HepG2 (cell line): ENCODE results near the gene FUT8. TPM values are rescaled to one million over a fixed set of nuclear protein-coding genes. Genes with fewer than 3 reads are reported as not detected.
A peak's percentile ranks its signal among the peaks of the same experiment; 100 is the strongest.

Experiments used
- CBX1 ChIP-seq: IDR thresholded peaks from one replicate; pipeline ENCODE4 v1.6.1; 2016; ENCODE audit warnings: antibody characterized with exemption, low read depth
- CCAR2 ChIP-seq: fragments of 200-400 bp; formaldehyde crosslinking; optimal IDR thresholded peaks from 2 replicates; pipeline ENCODE3; 2018; ENCODE audit warnings: low read depth, mild to moderate bottlenecking, low read length, moderate library complexity
- KDM1A ChIP-seq: IDR thresholded peaks from 2 replicates; pipeline ENCODE4 v1.6.1; 2016; ENCODE audit warnings: missing compliant biosample characterization
- MATR3 ChIP-seq: sonication (generic); formaldehyde crosslinking; IDR thresholded peaks from 2 replicates; pipeline ENCODE4 v1.4.0; 2020; ENCODE audit warnings: missing genetic modification reagents
- RNF2 ChIP-seq: fragments of 450-650 bp; conservative IDR thresholded peaks from 2 replicates; pipeline ENCODE4 v1.6.1; 2016; ENCODE audit warnings: low read depth
- YEATS2 ChIP-seq: sonication (generic); formaldehyde crosslinking; IDR thresholded peaks from 2 replicates; pipeline ENCODE4 v1.4.0; 2020; ENCODE audit warnings: missing genetic modification reagents, borderline replicate concordance
- ZBTB1 ChIP-seq: sonication (generic); formaldehyde crosslinking; IDR thresholded peaks from 2 replicates; pipeline ENCODE4 v1.4.0; 2020; ENCODE audit warnings: missing genetic modification reagents, borderline replicate concordance
- ZFP1 ChIP-seq: IDR thresholded peaks from 2 replicates; pipeline ENCODE4 v1.6.1; 2016
- ZFP36L1 ChIP-seq: sonication (generic); formaldehyde crosslinking; IDR thresholded peaks from 2 replicates; pipeline ENCODE4 v1.8.0; 2022; ENCODE audit warnings: mild to moderate bottlenecking, missing genetic modification reagents, moderate library complexity
- ZNF296 ChIP-seq: sonication (generic); formaldehyde crosslinking; conservative IDR thresholded peaks from 2 replicates; pipeline ENCODE4 v1.5.0; 2020; ENCODE audit warnings: mild to moderate bottlenecking, missing genetic modification reagents
- ZNF431 ChIP-seq: sonication (generic); formaldehyde crosslinking; IDR thresholded peaks from 2 replicates; pipeline ENCODE4 v1.9.0; 2022; ENCODE audit warnings: missing genetic modification reagents, low read depth, mild to moderate bottlenecking, borderline replicate concordance
- ZNF550 ChIP-seq: sonication (generic); formaldehyde crosslinking; IDR thresholded peaks from 2 replicates; pipeline ENCODE4 v1.4.0; 2020; ENCODE audit warnings: mild to moderate bottlenecking, missing genetic modification reagents, borderline replicate concordance
- ZNF563 ChIP-seq: sonication (generic); formaldehyde crosslinking; IDR thresholded peaks from 2 replicates; pipeline ENCODE4 v1.8.0; 2022; ENCODE audit warnings: mild to moderate bottlenecking, moderate library complexity, missing genetic modification reagents
- ZSCAN29 ChIP-seq: sonication (generic); formaldehyde crosslinking; conservative IDR thresholded peaks from 2 replicates; pipeline ENCODE4 v1.4.0; 2020; ENCODE audit warnings: mild to moderate bottlenecking, missing genetic modification reagents
- polyA plus RNA-seq, 8 experiments: library from polyadenylated mRNA; depleted of rRNA in 3 of 8; stranded (reverse) in 7 of 8; unstranded in 1 of 8; fragments of >200 nt; fragmentation: Illumina TruSeq in 4 of 8; extraction: Trizol in 4 of 8; gene quantifications; 2 replicates each; pipeline versions ENCODE4 v1.2.1 to v1.2.3, GENCODE V29; 2011 to 2016; ENCODE audit warnings: low read depth in 4 of 8, missing spikeins in 1 of 8, mixed read lengths in 1 of 8; ENCODE audit not compliant: insufficient read depth in 1 of 8
- total RNA-seq, 5 experiments: library from RNA; depleted of rRNA; stranded (reverse); fragments of >200 nt; fragmentation: Illumina TruSeq; extraction: Trizol; gene quantifications; 2 replicates each; pipeline ENCODE4 v1.2.3, GENCODE V29; 2016; ENCODE audit warnings: low read depth in 1 of 5
- TF ChIP-seq, protein P1 (sequence below): sonication (generic); formaldehyde crosslinking; IDR thresholded peaks from 2 replicates; pipeline ENCODE4 v1.4.0; 2020; ENCODE audit warnings: missing genetic modification reagents, borderline replicate concordance
- TF ChIP-seq, protein P2 (sequence below): sonication (generic); formaldehyde crosslinking; IDR thresholded peaks from 2 replicates; pipeline ENCODE4 v1.5.1; 2020; ENCODE audit warnings: missing genetic modification reagents, mild to moderate bottlenecking, borderline replicate concordance
- TF ChIP-seq, protein P3 (sequence below): IDR thresholded peaks from 2 replicates; pipeline ENCODE4 v1.6.1; 2016; ENCODE audit warnings: control low read depth
- TF ChIP-seq, protein P4 (sequence below): sonication (generic); formaldehyde crosslinking; conservative IDR thresholded peaks from 2 replicates; pipeline ENCODE4 v1.8.0; 2022; ENCODE audit warnings: low read depth, missing genetic modification reagents
- TF ChIP-seq, protein P5 (sequence below): sonication (generic); formaldehyde crosslinking; IDR thresholded peaks from 2 replicates; pipeline ENCODE4 v1.9.0; 2022; ENCODE audit warnings: missing genetic modification reagents, mild to moderate bottlenecking, borderline replicate concordance

FUT8 gene
- total and polyA plus RNA-seq, 2 of the 13 experiments (the other 11 are each of a cell fraction or from before 2014, with no cell fraction given): 9.3 to 17.5 TPM

DNA sequence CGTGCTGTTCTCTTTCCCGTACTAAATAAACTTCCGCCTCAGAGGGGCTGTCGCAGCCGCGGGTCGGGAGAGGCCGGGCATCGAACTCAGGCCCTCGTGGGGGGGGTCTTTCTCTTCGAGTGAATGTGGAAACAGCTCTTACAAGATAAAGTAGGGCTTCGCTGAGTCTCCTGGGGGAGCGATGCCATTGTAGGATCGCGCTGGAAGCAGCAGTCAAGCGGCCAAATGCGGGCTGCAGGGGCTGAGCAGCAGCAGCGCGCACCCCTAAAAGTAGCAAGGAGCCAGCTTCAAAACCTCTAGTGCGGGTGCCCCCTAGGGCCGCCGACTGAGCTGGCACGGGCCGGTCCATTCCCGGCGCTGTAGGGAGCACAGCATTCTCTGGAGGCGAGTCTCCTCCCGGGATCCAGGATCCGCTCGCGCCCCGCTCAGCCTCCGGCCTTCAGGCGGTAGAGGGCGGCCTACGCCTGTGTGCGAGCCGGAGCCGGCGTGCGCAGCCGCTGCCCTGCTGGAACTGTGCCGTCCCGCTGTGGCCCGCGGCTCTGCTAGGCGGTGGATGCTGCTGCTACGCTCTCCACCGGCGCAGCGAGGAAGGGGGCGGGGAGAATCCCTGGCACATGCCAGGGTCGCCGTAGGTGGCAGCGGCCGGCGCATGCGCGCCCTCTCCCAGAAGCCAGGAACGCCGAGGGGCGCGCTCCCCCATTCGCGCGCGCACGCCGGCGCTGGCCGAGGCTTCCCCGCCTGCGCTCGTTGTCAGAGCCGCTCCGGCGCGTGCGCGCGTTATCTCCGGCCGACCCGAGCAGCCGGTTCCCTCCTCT lies at the start of gene FUT8 (continued):
- TF ChIP-seq, protein P1, sequence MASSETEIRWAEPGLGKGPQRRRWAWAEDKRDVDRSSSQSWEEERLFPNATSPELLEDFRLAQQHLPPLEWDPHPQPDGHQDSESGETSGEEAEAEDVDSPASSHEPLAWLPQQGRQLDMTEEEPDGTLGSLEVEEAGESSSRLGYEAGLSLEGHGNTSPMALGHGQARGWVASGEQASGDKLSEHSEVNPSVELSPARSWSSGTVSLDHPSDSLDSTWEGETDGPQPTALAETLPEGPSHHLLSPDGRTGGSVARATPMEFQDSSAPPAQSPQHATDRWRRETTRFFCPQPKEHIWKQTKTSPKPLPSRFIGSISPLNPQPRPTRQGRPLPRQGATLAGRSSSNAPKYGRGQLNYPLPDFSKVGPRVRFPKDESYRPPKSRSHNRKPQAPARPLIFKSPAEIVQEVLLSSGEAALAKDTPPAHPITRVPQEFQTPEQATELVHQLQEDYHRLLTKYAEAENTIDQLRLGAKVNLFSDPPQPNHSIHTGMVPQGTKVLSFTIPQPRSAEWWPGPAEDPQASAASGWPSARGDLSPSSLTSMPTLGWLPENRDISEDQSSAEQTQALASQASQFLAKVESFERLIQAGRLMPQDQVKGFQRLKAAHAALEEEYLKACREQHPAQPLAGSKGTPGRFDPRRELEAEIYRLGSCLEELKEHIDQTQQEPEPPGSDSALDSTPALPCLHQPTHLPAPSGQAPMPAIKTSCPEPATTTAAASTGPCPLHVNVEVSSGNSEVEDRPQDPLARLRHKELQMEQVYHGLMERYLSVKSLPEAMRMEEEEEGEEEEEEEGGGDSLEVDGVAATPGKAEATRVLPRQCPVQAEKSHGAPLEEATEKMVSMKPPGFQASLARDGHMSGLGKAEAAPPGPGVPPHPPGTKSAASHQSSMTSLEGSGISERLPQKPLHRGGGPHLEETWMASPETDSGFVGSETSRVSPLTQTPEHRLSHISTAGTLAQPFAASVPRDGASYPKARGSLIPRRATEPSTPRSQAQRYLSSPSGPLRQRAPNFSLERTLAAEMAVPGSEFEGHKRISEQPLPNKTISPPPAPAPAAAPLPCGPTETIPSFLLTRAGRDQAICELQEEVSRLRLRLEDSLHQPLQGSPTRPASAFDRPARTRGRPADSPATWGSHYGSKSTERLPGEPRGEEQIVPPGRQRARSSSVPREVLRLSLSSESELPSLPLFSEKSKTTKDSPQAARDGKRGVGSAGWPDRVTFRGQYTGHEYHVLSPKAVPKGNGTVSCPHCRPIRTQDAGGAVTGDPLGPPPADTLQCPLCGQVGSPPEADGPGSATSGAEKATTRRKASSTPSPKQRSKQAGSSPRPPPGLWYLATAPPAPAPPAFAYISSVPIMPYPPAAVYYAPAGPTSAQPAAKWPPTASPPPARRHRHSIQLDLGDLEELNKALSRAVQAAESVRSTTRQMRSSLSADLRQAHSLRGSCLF (CRISPR knock-in tag): no peak
- TF ChIP-seq ZSCAN29 (no peak), ZFP1 (CRISPR knock-in tag) (no peak), ZNF431 (no peak; the same call in 1 of the 2 replicates), ZNF563 (CRISPR knock-in tag) (no peak; the same call in 1 of the 2 replicates), MATR3 (CRISPR knock-in tag) (no peak), ZFP36L1 (CRISPR knock-in tag) (no peak), CCAR2 (no peak), ZNF550 (CRISPR knock-in tag) (no peak), ZNF296 (no peak), RNF2 (peak; percentile 68; the same call in 1 of the 2 replicates), KDM1A (0 out of 2 replicates have a peak, but pooled peaks have one; percentile 24), ZBTB1 (CRISPR knock-in tag) (no peak), CBX1 (no peak), YEATS2 (CRISPR knock-in tag) (no peak; the same call in 1 of the 2 replicates)
- TF ChIP-seq, protein P2, sequence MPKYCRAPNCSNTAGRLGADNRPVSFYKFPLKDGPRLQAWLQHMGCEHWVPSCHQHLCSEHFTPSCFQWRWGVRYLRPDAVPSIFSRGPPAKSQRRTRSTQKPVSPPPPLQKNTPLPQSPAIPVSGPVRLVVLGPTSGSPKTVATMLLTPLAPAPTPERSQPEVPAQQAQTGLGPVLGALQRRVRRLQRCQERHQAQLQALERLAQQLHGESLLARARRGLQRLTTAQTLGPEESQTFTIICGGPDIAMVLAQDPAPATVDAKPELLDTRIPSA (CRISPR knock-in tag): peak; percentile 74
- TF ChIP-seq, protein P3, sequence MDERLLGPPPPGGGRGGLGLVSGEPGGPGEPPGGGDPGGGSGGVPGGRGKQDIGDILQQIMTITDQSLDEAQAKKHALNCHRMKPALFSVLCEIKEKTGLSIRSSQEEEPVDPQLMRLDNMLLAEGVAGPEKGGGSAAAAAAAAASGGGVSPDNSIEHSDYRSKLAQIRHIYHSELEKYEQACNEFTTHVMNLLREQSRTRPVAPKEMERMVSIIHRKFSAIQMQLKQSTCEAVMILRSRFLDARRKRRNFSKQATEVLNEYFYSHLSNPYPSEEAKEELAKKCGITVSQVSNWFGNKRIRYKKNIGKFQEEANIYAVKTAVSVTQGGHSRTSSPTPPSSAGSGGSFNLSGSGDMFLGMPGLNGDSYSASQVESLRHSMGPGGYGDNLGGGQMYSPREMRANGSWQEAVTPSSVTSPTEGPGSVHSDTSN: no peak
- TF ChIP-seq, protein P4, sequence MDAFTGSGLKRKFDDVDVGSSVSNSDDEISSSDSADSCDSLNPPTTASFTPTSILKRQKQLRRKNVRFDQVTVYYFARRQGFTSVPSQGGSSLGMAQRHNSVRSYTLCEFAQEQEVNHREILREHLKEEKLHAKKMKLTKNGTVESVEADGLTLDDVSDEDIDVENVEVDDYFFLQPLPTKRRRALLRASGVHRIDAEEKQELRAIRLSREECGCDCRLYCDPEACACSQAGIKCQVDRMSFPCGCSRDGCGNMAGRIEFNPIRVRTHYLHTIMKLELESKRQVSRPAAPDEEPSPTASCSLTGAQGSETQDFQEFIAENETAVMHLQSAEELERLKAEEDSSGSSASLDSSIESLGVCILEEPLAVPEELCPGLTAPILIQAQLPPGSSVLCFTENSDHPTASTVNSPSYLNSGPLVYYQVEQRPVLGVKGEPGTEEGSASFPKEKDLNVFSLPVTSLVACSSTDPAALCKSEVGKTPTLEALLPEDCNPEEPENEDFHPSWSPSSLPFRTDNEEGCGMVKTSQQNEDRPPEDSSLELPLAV (CRISPR knock-in tag): no peak
- TF ChIP-seq, protein P5, sequence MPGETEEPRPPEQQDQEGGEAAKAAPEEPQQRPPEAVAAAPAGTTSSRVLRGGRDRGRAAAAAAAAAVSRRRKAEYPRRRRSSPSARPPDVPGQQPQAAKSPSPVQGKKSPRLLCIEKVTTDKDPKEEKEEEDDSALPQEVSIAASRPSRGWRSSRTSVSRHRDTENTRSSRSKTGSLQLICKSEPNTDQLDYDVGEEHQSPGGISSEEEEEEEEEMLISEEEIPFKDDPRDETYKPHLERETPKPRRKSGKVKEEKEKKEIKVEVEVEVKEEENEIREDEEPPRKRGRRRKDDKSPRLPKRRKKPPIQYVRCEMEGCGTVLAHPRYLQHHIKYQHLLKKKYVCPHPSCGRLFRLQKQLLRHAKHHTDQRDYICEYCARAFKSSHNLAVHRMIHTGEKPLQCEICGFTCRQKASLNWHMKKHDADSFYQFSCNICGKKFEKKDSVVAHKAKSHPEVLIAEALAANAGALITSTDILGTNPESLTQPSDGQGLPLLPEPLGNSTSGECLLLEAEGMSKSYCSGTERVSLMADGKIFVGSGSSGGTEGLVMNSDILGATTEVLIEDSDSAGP (CRISPR knock-in tag): peak; percentile 86
